GM12872 (cell line): Measurements from ENCODE around the gene HABP2.

Source experiments
- TF ChIP-seq, protein P1 (sequence below): IDR thresholded peaks from 3 replicates; pipeline ENCODE4 v1.5.1; 2011; ENCODE audit warnings: low read depth, mild to moderate bottlenecking, low read length, moderate library complexity; ENCODE audit not compliant: insufficient read depth

Gene HABP2

DNA sequence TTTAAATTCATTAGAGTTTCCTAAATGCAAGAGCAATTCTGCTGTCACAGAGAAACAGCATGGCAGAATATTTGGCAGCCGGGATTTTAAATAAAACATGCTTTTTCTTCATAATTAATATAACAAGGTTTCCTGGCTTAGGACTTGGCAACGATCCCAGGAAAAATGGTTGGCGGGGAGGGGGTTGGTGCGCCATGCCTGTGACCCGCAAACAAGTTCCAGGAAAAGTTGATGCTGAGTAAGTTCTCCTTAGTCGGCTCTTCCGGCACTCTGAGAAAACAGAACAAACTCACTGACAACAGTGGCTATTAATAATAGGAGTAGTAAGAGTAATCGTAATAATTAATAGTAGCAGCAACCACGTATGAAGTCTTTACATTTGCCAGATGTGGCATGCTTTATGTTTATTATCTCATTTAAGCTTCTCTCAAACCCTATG is 4.6 kb downstream of the HABP2 start:
- TF ChIP-seq, protein P1, sequence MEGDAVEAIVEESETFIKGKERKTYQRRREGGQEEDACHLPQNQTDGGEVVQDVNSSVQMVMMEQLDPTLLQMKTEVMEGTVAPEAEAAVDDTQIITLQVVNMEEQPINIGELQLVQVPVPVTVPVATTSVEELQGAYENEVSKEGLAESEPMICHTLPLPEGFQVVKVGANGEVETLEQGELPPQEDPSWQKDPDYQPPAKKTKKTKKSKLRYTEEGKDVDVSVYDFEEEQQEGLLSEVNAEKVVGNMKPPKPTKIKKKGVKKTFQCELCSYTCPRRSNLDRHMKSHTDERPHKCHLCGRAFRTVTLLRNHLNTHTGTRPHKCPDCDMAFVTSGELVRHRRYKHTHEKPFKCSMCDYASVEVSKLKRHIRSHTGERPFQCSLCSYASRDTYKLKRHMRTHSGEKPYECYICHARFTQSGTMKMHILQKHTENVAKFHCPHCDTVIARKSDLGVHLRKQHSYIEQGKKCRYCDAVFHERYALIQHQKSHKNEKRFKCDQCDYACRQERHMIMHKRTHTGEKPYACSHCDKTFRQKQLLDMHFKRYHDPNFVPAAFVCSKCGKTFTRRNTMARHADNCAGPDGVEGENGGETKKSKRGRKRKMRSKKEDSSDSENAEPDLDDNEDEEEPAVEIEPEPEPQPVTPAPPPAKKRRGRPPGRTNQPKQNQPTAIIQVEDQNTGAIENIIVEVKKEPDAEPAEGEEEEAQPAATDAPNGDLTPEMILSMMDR: no peak

DNA sequence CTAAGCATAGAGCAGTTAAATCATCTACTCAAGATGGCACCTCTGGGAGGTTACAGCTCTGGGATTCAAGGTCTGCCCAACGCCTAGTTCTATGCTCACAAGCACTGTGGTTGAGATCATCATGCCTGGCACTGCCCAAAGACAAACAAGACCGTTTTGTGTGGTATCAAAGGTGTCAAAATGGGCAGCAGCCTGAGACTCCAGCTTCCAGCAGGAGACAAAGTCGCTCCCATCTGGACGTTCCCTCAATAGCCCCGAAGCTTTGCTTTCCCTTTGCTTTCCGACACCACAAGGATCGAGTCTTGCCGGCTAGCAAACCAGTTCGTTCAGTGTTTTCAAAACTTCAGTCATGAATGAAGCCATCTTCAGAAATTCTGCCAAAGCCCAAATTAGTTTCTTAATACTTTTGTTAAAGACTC is 5.1 kb downstream of the HABP2 start:
- TF ChIP-seq, protein P1: no peak

GRCh38 chr10:113560071-113560470 is 7.2 kb downstream of the HABP2 start:
- TF ChIP-seq, protein P1: no peak

- TF ChIP-seq, protein P1: no peak
Observed at GRCh38 chr10:113561214-113561613, 8.4 kb downstream of the HABP2 start.

DNA sequence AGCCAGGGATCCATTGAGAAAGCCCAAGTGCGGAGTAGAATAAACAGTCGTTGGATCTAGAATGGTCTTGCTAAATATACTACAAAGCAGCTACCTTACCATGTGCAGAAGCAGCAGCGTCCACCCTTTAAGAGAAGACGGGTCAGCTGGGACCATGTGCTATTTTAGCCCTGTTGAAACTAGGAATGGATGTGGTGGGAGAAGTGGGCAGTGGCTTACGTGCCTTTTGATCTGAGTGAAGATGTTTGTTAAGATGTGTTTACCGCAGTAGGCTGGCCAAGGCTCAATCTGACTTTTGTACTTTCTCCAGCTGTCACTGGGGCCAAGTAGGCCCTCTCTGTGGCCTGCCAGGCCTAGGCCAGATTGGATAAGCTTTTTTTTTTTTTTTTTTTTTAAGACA is 9.2 kb downstream of the HABP2 start:
- TF ChIP-seq, protein P1: no peak

- TF ChIP-seq, protein P1: no peak
Observed at GRCh38 chr10:113562704-113563103, 9.9 kb downstream of the HABP2 start.

DNA sequence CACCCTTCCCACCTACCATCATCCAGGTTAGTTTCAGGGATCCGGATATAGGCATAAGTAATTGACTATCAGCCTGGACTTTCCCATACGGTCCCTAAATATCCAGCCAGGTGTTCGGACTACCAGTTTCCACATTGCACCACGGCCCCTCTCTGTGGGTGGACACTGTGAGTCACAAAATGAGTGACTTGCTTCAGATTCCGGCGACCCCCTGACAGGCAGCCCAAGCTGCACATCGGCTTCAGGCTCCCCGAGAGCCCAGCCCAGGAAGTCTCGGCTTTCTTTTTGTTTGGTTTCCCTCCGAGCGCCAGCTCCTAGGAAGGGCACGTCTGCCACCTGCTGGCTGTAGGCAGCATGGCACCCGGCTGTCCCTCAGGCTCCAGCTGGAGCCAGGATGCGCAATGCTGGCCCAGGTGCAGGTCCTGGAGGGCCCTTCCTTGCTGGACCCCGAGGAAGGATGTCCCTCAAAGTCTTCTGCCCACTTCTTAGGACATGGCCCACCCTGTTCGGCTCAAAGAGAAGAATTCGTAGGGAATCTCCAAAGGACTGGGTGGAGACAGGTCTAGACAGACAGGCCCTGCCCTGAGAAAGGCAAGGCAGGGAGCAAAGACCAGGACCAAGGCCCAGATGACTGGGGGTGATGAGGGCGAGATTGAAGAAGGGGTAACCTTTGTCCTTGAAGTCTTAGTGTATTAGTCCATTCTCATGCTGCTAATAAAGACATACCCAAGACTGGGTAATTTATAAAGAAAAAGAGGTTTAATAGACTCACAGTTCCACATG is 10.6 kb downstream of the HABP2 start:
- TF ChIP-seq, protein P1: peak; percentile 99
